Breast epithelium (tissue), 3 donors: ENCODE measurements around the gene PSME1.

Experiments used
- POLR2A ChIP-seq: fragments of 450-650 bp; IDR thresholded peaks from one replicate; pipeline ENCODE4 v1.6.1; 2016; ENCODE audit warnings: antibody characterized with exemption, mild to moderate bottlenecking, moderate library complexity
- POLR2AphosphoS5 ChIP-seq, 3 donors: sonication (generic); formaldehyde crosslinking; IDR thresholded peaks; one replicate each; pipeline ENCODE4 v1.6.1; 2017; ENCODE audit warnings: antibody characterized with exemption in 3 of 3
- TF ChIP-seq, protein P1 (sequence below), 3 donors: fragments of 450-650 bp; IDR thresholded peaks; one replicate each; pipeline ENCODE4 v1.5.1; 2016 to 2017; ENCODE audit warnings: antibody characterized with exemption in 3 of 3, mild to moderate bottlenecking in 3 of 3, moderate library complexity in 3 of 3

DNA sequence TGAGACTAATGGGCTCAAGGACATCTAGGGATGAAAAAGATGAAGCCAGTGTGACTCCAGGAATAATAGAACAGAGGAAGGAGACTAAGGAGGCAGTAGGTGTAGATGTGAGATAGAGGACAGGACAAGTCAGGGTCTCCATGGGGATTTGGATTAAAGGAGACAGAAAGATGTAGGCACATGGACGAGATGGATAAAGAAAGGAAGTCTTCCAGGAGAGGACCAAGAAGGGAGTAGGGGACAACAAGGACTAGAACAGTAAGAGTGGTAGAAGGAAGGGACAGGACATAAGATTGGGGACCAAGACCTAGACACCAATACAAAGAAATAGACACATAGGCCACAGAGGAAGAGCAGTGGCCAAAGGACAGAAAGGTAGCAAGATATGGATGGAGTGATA lies 49.0 kb upstream of the PSME1 start:
- TF ChIP-seq, protein P1, sequence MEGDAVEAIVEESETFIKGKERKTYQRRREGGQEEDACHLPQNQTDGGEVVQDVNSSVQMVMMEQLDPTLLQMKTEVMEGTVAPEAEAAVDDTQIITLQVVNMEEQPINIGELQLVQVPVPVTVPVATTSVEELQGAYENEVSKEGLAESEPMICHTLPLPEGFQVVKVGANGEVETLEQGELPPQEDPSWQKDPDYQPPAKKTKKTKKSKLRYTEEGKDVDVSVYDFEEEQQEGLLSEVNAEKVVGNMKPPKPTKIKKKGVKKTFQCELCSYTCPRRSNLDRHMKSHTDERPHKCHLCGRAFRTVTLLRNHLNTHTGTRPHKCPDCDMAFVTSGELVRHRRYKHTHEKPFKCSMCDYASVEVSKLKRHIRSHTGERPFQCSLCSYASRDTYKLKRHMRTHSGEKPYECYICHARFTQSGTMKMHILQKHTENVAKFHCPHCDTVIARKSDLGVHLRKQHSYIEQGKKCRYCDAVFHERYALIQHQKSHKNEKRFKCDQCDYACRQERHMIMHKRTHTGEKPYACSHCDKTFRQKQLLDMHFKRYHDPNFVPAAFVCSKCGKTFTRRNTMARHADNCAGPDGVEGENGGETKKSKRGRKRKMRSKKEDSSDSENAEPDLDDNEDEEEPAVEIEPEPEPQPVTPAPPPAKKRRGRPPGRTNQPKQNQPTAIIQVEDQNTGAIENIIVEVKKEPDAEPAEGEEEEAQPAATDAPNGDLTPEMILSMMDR (IDR thresholded peaks at IDR 0.05): no peak
- no peak for TF ChIP-seq POLR2A
- TF ChIP-seq POLR2AphosphoS5 (IDR thresholded peaks at IDR 0.05): no peak
